AG04449 (cell line): ENCODE results near the gene PLEKHB1.

Source experiments
- CTCF ChIA-PET: fragments of 350-600 bp; formaldehyde crosslinking; extraction: SDS; loops from one replicate; lab custom pipeline; 2021; ENCODE audit warnings: antibody characterized with exemption; lab: Yijun Ruan, JAX
- POLR2A ChIA-PET: fragments of 400-600, 350-600 bp; formaldehyde crosslinking; extraction: SDS; loops from one replicate; lab custom pipeline; 2020; ENCODE audit warnings: antibody characterized with exemption, inconsistent platforms; lab: Yijun Ruan, JAX
- DNase-seq: peaks from one replicate; pipeline ENCODE4 v3.0.0-alpha.2; 2010; ENCODE audit warnings: low read depth, low spot score
- H3K4me3 ChIP-seq: 2 replicates; pipeline ENCODE4 v1.5.1; 2011; ENCODE audit warnings: low read depth, mild to moderate bottlenecking, control low read depth, low read length
- TF ChIP-seq, protein P1 (sequence below): IDR thresholded peaks from one replicate; pipeline ENCODE4 v1.5.1; 2011; ENCODE audit warnings: mild to moderate bottlenecking, moderate library complexity, low read length, control low read depth, inconsistent platforms; ENCODE audit not compliant: insufficient read depth; ENCODE audit errors: missing control alignments

PLEKHB1 gene

DNA sequence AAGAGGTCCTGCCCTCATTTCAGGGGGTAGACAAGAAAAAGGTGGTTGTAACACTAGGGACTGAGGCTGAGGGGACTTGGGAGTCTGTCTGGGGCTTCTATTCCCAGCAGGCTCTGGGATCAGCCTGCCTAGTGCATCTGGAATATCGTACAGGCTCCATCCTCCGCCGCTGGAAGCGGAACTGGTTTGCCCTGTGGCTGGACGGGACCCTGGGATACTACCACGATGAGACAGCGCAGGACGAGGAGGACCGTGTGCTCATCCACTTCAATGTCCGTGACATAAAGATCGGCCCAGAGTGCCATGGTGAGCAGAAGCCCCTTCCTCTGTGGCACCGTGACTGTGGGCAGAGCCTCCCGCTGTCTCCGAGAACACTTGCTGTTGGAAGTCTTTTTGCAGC is 4.0 kb downstream of the PLEKHB1 start:
- H3K4me3 ChIP-seq = no peak overlapping the region
- ChIA-PET POLR2A (no interaction called here), CTCF (interaction anchor here (1.0 to 8.3 kb wide), 4 partner anchors 11 to 299 kb away, joined by 3 to 100 read pairs (median 38); no protein-coding TSS in a partner anchor)
- no peak for DNase-seq
- TF ChIP-seq, protein P1, sequence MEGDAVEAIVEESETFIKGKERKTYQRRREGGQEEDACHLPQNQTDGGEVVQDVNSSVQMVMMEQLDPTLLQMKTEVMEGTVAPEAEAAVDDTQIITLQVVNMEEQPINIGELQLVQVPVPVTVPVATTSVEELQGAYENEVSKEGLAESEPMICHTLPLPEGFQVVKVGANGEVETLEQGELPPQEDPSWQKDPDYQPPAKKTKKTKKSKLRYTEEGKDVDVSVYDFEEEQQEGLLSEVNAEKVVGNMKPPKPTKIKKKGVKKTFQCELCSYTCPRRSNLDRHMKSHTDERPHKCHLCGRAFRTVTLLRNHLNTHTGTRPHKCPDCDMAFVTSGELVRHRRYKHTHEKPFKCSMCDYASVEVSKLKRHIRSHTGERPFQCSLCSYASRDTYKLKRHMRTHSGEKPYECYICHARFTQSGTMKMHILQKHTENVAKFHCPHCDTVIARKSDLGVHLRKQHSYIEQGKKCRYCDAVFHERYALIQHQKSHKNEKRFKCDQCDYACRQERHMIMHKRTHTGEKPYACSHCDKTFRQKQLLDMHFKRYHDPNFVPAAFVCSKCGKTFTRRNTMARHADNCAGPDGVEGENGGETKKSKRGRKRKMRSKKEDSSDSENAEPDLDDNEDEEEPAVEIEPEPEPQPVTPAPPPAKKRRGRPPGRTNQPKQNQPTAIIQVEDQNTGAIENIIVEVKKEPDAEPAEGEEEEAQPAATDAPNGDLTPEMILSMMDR = no peak

DNA sequence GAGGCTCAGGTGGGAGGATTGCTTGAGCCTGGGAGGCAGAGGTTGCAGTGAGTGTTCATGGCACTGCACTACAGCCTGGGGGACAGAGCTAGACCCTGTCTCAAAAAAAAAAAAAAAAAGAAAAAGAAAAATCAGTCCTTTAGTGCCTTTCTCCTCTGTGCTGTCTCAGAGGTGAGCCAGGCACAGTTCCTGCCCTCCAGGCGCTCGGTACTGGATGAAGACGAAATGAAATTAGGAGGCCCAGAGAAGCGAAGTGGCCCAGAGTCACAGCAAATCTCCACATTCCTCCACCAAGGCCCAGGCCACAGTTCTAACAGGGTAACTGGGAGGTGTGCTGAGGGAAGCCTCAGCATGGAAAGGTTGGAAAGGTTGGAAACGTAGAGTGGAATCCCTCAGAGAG is 4.9 kb downstream of the PLEKHB1 start:
- no peak for DNase-seq
- no peak overlapping the region for H3K4me3 ChIP-seq
- TF ChIP-seq, protein P1 = no peak
- POLR2A ChIA-PET = no interaction called here
- CTCF ChIA-PET = interaction anchor here (1.0 to 8.3 kb wide), 3 partner anchors 10 to 300 kb away, joined by 4 to 100 read pairs (median 72); no protein-coding TSS in a partner anchor

DNA sequence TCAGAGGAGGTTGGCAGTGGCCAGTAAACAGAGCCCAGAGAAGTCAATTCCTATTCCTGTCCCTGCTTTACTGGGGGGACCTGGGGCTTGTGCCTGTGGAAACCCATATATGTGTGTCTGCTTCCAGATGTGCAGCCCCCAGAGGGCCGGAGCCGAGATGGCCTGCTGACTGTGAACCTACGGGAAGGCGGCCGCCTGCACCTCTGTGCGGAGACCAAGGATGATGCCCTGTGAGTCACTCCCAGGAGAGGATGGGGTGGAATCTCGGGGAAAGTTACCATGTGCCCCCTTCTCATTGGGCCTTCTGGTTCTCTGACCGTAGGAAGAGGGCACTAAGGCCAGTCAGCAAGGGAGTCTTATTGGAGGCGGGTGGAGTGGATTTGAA is 5.3 kb downstream of the PLEKHB1 start:
- TF ChIP-seq, protein P1 = no peak
- CTCF ChIA-PET = interaction anchor here (1.0 to 8.3 kb wide), 2 partner anchors 9 to 27 kb away, joined by 3 to 72 read pairs; no protein-coding TSS in a partner anchor
- H3K4me3 ChIP-seq = no peak overlapping the region
- POLR2A ChIA-PET = no interaction called here
- no peak for DNase-seq

DNA sequence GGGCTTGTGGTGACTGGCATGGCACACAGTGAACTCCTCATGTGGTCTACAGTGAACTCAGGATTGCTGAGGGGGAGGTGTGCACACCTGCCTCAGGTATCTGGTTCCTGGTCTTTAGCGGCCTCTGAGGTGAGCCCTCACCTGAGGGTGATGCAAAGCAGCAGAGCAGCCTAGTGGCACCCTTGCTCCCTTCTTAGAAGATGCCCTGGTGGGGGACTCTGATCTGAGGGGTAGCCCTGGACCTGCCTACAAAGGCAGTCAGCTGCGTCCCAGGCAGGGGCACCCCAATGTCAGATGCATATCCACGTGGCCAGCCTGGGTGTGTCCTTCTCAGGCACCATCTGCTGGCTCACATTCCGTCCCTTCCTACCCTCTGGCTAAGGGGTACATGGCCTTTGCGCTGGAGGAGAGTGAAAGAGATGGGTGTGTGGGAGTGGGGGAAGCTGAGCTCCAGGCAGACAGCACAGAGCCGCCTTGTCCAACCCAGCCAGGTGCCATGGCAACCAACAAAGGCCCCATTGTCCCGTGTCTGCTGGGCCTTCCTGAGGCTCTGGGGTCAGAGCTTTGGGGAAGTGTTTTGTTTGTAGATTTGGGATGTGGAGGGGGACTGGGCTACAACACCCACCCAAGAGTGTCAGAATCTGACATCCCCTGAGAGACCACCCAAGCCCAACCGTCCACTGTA is 5.8 kb downstream of the PLEKHB1 start:
- TF ChIP-seq, protein P1 = no peak
- POLR2A ChIA-PET = no interaction called here
- no peak overlapping the region for H3K4me3 ChIP-seq
- CTCF ChIA-PET = interaction anchor here (1.0 to 4.4 kb wide), 2 partner anchors 8 to 27 kb away, joined by 3 to 15 read pairs; no protein-coding TSS in a partner anchor
- no peak for DNase-seq

DNA sequence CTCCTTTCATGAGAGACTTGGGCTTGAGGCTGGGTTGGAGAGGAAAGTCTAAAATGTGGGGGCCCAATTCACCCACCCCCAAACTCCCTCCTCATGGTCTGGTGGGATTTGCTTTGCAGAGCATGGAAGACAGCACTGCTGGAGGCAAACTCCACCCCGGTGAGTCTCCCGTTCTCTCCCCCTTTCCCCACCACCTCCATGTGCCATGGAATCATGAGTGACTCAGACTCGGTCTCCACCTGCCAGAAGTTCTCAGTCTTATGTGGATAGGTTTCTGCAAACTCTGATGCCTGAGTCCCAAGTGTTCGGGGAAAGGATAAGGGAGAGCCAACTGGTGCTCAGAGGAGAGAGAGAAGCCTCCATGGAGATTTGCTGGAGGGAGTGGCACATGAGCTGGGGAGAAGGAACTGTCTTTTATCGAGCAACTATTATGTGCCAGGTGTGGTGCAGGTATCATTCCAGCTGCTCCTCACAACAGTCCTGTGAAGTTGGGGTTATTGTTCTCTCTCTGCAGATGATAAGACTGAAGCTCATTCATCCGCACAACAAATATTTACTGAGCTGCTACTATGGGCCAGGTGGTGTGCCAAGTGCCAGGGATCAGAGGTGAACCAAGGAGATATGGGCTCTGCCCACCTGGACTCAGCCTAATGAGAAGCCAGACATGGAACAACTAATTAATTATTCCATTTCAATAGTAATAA is 6.6 kb downstream of the PLEKHB1 start:
- H3K4me3 ChIP-seq = no peak overlapping the region
- TF ChIP-seq, protein P1 = no peak
- CTCF ChIA-PET = interaction anchor here (1.3 to 4.4 kb wide), 3 partner anchors 27 to 260 kb away, joined by 3 to 15 read pairs (median 9); no protein-coding TSS in a partner anchor
- POLR2A ChIA-PET = no interaction called here
- DNase-seq = no peak

DNA sequence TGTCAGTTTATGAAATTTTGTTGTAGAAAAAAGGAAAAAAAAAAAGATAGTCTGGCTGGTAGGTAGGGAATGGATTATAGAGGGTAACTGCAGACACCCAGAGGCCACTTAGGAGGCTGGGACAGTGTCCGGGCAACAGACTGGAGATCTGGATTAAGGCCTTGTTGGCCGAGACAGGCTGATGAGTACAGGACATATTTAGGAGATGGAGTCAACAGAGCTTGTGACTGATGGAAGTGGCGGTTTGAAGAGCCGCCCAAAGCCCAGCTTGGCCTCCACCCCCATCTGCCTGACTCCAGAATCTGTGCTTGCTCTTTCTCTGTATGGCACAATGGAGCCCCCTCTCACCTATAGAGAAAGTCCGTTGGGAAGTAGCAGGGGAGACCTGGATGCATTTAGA is 7.6 kb downstream of the PLEKHB1 start:
- no peak overlapping the region for H3K4me3 ChIP-seq
- TF ChIP-seq, protein P1 = no peak
- ChIA-PET POLR2A (no interaction called here), CTCF (interaction anchor here (0.9 to 4.4 kb wide), 5 partner anchors 28 to 261 kb away, joined by 3 to 15 read pairs (median 4); no protein-coding TSS in a partner anchor)
- no peak for DNase-seq
